ENCODE results near the gene GCC2. TPM values are rescaled to one million over a fixed set of nuclear protein-coding genes. Genes with fewer than 3 reads are reported as not detected.
A peak's percentile ranks its signal among the peaks of the same experiment; 100 is the strongest.

GCC2 gene
- total and polyA plus RNA-seq, 9 of the 15 experiments (the other 6 are each of a cell fraction or from before 2014, with no cell fraction given), result 11.4 to 35.7 (median 19.9) TPM

DNA sequence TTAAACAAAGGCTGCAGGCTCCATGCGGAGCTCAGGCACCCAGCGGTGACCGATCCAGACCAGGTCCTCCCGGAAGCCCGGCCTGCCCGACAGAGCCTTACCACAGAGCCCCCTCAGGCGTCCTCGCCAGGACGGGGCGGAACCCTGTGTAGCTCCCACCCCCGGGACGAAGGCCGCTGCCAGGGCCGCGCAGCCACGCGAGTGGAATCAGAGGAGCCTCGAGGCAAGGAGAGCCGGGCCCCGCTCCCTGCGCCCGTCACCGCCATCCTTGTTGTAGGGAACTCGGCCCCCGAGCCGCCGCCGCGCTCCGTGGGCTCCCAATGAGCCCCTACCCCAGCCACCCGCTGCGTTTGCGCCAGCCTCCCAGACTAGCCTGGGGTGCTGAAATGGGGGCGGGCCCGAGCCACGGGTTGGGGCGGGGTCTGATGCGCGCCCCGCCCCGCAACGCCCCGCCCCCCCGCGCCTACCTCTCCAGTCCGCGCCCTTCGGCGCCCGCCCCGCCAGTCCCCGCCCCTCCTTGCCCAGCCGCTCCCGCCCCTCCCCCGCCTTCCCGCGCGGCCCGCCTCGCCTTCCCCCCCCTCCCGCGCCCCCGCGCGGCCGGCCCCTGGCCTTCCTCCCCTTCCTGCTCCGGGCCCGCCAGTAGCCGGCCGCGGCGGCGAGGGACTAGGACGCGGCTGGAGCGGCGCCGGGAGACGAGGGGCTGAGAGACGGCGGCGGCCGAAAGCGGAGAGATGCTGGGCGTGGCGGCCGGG is 85.0 kb downstream of the GCC2 start, which contains the start of gene LIMS1 (continued):
- TF ChIP-seq MAZ (CRISPR knock-in tag; conservative IDR thresholded peaks at IDR 0.05 in 1 of 2, IDR thresholded peaks at IDR 0.05 in 1 of 2), result peak; percentile 68 to 94; a peak in 3 of 4 replicates
- peak; percentile 76 for TF ChIP-seq RBBP5 (IDR thresholded peaks at IDR 0.05; ENCODE audit: borderline replicate concordance, insufficient read depth, low read length, poor library complexity, severe bottlenecking)
- peak; percentile 24; the same call in 1 of the 2 replicates for TF ChIP-seq EGR1 (conservative IDR thresholded peaks at IDR 0.05)
- TF ChIP-seq MYC (IDR thresholded peaks at IDR 0.05; ENCODE audit: low read depth, low read length), result peak; percentile 44; the same call in 1 of the 2 replicates
- TF ChIP-seq MYC (CRISPR knock-in tag; IDR thresholded peaks at IDR 0.05; ENCODE audit: borderline replicate concordance, low read depth), result peak; percentile 81; the same call in 1 of the 2 replicates
- TF ChIP-seq ETV1 (tag; conservative IDR thresholded peaks at IDR 0.05; ENCODE audit: low read depth), result peak; percentile 73; the same call in 1 of the 2 replicates
- peak; percentile 73 for TF ChIP-seq FIP1L1 (IDR thresholded peaks at IDR 0.05; ENCODE audit: low read depth, low read length, poor library complexity, severe bottlenecking)
- TF ChIP-seq, protein P1, sequence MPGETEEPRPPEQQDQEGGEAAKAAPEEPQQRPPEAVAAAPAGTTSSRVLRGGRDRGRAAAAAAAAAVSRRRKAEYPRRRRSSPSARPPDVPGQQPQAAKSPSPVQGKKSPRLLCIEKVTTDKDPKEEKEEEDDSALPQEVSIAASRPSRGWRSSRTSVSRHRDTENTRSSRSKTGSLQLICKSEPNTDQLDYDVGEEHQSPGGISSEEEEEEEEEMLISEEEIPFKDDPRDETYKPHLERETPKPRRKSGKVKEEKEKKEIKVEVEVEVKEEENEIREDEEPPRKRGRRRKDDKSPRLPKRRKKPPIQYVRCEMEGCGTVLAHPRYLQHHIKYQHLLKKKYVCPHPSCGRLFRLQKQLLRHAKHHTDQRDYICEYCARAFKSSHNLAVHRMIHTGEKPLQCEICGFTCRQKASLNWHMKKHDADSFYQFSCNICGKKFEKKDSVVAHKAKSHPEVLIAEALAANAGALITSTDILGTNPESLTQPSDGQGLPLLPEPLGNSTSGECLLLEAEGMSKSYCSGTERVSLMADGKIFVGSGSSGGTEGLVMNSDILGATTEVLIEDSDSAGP (CRISPR knock-in tag; IDR thresholded peaks at IDR 0.05), result no peak
- TF ChIP-seq POLR2AphosphoS5 (IDR thresholded peaks at IDR 0.05; ENCODE audit: control insufficient read depth, insufficient read depth, low read depth, low read length), result peak; percentile 89
- TF ChIP-seq GABPB1 (CRISPR knock-in tag; IDR thresholded peaks at IDR 0.05), result peak; percentile 71
- TF ChIP-seq DMBX1 (CRISPR knock-in tag; IDR thresholded peaks at IDR 0.05; ENCODE audit: borderline replicate concordance), result peak; percentile 18; the same call in 1 of the 2 replicates
- TF ChIP-seq, protein P2, sequence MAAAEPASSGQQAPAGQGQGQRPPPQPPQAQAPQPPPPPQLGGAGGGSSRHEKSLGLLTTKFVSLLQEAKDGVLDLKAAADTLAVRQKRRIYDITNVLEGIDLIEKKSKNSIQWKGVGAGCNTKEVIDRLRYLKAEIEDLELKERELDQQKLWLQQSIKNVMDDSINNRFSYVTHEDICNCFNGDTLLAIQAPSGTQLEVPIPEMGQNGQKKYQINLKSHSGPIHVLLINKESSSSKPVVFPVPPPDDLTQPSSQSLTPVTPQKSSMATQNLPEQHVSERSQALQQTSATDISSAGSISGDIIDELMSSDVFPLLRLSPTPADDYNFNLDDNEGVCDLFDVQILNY (CRISPR knock-in tag; IDR thresholded peaks at IDR 0.05), result no peak
- TF ChIP-seq, protein P3, sequence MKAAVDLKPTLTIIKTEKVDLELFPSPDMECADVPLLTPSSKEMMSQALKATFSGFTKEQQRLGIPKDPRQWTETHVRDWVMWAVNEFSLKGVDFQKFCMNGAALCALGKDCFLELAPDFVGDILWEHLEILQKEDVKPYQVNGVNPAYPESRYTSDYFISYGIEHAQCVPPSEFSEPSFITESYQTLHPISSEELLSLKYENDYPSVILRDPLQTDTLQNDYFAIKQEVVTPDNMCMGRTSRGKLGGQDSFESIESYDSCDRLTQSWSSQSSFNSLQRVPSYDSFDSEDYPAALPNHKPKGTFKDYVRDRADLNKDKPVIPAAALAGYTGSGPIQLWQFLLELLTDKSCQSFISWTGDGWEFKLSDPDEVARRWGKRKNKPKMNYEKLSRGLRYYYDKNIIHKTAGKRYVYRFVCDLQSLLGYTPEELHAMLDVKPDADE (conservative IDR thresholded peaks at IDR 0.05; ENCODE audit: control insufficient read depth, low read depth, low read length), result 0 out of 2 replicates have a peak, but pooled peaks have one; percentile 38
- TF ChIP-seq, protein P4, sequence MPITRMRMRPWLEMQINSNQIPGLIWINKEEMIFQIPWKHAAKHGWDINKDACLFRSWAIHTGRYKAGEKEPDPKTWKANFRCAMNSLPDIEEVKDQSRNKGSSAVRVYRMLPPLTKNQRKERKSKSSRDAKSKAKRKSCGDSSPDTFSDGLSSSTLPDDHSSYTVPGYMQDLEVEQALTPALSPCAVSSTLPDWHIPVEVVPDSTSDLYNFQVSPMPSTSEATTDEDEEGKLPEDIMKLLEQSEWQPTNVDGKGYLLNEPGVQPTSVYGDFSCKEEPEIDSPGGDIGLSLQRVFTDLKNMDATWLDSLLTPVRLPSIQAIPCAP (CRISPR knock-in tag; IDR thresholded peaks at IDR 0.05; ENCODE audit: borderline replicate concordance), result no peak
- peak; percentile 83 for TF ChIP-seq PHF8 (IDR thresholded peaks at IDR 0.05; ENCODE audit: borderline replicate concordance, low read length)
- peak; percentile 42 for TF ChIP-seq HNRNPLL (IDR thresholded peaks at IDR 0.05; ENCODE audit: low read depth, low read length, poor library complexity, severe bottlenecking)
- TF ChIP-seq HNRNPL (IDR thresholded peaks at IDR 0.05; ENCODE audit: low read depth, low read length), result peak; percentile 91
- TF ChIP-seq TCFL5 (CRISPR knock-in tag; conservative IDR thresholded peaks at IDR 0.05), result no peak
- TF ChIP-seq NR3C1 (CRISPR knock-in tag; IDR thresholded peaks at IDR 0.05), result 0 out of 2 replicates have a peak, but pooled peaks have one; percentile 21
